Stomach (tissue), 4 donors: ENCODE measurements around the gene CARMIL1.

ENCODE experiments used
- EP300 ChIP-seq: sonication (generic); formaldehyde crosslinking; IDR thresholded peaks from one replicate; pipeline ENCODE4 v1.6.1; 2017; ENCODE audit warnings: antibody characterized with exemption
- POLR2A ChIP-seq, 4 donors: fragments of 450-650 bp; IDR thresholded peaks; one replicate each; pipeline ENCODE4 v1.6.1; 2016; ENCODE audit warnings: antibody characterized with exemption in 4 of 4, control low read depth in 2 of 4, mild to moderate bottlenecking in 1 of 4, moderate library complexity in 1 of 4
- POLR2AphosphoS5 ChIP-seq, 3 donors: sonication (generic); formaldehyde crosslinking; IDR thresholded peaks; one replicate each; pipeline ENCODE4 v1.6.1; 2016; ENCODE audit warnings: antibody characterized with exemption in 3 of 3
- TF ChIP-seq, protein P1 (sequence below), 7 experiments: fragments of 450-650 bp in 4 of 7; fragments of 200-600 bp in 3 of 7; sonication (generic) in 3 of 7; IDR thresholded peaks; one replicate each; pipeline ENCODE4 v1.5.1; 2016 to 2019; ENCODE audit warnings: antibody characterized with exemption in 7 of 7, control low read depth in 2 of 7, mild to moderate bottlenecking in 1 of 7

- TF ChIP-seq, protein P1, sequence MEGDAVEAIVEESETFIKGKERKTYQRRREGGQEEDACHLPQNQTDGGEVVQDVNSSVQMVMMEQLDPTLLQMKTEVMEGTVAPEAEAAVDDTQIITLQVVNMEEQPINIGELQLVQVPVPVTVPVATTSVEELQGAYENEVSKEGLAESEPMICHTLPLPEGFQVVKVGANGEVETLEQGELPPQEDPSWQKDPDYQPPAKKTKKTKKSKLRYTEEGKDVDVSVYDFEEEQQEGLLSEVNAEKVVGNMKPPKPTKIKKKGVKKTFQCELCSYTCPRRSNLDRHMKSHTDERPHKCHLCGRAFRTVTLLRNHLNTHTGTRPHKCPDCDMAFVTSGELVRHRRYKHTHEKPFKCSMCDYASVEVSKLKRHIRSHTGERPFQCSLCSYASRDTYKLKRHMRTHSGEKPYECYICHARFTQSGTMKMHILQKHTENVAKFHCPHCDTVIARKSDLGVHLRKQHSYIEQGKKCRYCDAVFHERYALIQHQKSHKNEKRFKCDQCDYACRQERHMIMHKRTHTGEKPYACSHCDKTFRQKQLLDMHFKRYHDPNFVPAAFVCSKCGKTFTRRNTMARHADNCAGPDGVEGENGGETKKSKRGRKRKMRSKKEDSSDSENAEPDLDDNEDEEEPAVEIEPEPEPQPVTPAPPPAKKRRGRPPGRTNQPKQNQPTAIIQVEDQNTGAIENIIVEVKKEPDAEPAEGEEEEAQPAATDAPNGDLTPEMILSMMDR (IDR thresholded peaks at IDR 0.05) = no peak
- TF ChIP-seq POLR2A (IDR thresholded peaks at IDR 0.05) (no peak), POLR2AphosphoS5 (IDR thresholded peaks at IDR 0.05) (no peak), EP300 (no peak)
Observed at GRCh38 chr6:25415701-25416100, 136.5 kb downstream of the CARMIL1 start.
